GF-D8 (cell line): Measurements from ENCODE around the gene TRMT5.

Experiments used
- DNase-seq: peaks from one replicate; lab custom pipeline; 2025; lab: John Stamatoyannopoulos, UW

TRMT5 gene

GRCh38 chr14:60980811-60981632, at the start of gene TRMT5, which contains the start of gene SLC38A6:
TRMT5 (minus strand) TSS chr14:60981079; CDS start chr14:60980973, 106 bp downstream.
SLC38A6 (plus strand) TSS chr14:60981245; CDS start chr14:60981278, 33 bp downstream.
- peak; percentile 77 for DNase-seq

DNA sequence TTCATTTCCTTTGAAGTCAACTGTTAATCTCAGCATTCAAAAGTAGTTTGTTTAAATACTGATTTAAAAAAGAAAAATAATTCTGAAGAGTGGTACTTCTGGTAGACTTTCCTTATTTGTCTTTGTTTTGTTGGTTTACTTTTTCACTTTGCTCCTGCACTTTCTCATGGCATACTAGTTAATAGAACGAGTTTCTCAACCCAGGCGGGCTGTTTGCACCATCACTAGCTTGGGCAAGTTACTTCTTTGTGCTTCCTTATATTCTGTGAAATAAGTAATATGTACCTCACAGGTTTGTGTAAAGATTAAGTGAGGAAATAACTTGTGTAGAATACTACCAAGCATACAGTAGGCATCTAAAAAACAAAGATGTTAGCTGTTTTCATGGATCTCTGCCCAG, 45.6 kb upstream of the TRMT5 start:
- DNase-seq, result no peak

DNA sequence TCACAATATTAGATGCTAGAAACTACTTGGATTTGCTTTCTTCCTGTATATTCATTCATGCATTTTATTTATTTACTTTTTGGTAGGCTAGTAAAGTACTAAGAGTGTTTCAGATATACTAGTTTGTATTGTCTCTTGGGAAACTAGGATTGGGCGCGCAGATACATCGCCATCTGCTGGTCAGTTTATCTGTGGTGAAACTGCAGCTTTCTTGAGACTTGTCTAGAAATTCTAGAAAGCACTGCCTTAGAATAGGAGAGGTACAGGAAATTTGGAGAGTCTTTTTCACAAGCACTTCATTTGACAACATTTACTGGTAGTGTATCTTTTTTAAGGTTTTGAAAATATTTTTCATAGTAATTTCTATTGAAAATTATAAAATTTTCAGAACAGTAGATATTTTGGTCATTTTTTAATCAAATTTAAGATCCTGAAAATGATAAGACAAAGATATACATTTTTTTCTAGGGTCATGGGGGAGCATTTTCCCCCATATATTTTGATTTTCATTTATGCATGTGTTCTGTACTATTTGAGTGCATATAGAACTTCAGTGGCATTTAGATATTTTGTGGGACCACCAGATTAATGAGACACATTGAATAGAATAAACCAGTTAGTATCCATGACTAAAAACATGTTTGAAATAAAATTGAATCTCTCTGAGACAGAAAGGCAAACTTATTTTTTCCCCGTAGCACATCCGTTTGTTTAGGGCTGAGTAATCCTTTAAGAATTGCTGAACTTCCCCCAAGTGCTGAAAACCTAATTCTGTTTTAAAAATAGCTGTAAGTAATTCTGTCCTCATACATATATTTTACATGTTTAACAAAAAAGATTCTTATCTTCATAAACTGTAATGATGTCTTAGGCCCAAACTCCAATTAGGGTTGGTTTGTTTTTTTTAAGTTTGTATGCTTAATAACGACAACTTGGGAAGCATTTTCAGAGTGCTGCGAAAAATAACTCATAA, 44.7 kb upstream of the TRMT5 start:
- no peak for DNase-seq

GRCh38 chr14:61019537-61019936, 38.7 kb upstream of the TRMT5 start:
- DNase-seq, result no peak

DNA sequence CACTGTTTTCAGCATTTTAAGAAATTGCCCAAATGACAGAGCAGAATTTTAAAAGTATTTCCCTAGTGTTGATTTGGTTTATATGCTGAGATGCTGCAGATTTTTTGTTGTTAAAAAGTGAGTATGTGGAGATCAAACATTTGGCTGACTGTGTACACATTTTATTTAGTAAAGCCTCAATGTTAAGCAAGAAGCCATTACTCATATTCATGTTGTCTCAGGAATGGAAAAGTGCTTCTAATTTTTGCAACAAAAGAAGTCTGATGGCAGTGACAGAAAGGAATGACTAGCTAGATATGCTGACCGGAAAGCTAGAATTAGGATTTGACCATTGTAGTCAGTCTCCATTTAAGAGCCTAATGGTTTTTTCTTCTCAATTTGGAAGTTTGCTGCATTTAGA, 22.7 kb upstream of the TRMT5 start:
- no peak for DNase-seq

DNA sequence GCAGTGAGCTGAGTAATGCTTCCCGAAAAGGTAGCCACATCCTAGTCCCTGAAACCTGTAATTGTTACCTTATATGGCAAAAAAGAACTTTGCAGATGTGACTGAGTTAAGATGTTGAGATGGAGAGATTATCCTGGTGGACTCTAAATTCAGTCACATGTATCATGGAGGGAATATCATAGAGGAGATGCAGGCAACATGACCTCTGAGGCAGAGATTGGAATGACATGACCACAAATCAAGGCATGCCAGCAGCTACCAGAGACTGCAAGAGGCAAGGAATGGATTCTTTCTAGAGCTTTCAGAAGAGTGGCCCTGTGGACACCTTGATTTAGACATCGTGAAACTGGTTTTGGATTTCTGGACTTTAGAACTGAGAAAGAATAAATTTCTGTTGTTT, 18.7 kb upstream of the TRMT5 start:
- DNase-seq, result no peak

GRCh38 chr14:60998617-60999016, 17.7 kb upstream of the TRMT5 start:
- DNase-seq, result no peak

DNA sequence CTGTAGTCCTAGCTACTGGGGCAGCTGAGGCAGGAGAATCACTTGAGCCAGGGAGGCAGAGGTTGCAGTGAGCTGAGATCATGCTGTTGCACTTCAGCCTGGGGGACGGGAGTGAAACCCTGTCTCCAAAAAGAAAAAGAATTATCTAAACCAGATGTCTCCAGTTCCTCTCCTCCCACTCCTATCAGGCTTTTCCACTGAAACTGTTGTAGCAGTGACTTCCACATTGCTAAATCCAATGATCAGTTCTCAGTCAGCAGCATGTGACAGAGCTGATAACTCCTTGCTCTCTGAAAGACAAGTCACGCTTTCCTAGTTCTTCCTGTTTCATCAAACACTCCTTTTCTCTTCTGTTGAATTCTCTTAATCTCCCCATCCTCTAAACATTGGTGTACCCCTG, 8.7 kb upstream of the TRMT5 start:
- no peak for DNase-seq

DNA sequence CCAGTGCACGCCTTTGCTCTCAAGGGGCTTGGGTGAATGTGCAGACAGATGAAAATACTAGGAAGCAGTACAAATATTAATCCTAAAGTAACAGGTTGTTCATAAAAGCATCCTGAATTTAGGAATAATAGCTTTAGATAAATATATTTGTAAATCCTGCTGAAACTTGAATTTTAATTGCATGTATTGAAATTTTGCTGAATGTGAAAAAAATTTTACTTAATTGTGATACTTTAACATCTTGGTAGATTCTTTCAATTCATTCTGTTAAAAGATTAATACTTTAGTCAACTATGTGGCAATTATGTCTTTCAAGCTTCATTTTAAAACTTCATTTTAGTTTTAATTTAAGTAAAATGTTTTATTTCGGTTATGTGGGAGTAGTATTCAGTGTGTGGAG, 5.6 kb upstream of the TRMT5 start:
- DNase-seq, result no peak

DNA sequence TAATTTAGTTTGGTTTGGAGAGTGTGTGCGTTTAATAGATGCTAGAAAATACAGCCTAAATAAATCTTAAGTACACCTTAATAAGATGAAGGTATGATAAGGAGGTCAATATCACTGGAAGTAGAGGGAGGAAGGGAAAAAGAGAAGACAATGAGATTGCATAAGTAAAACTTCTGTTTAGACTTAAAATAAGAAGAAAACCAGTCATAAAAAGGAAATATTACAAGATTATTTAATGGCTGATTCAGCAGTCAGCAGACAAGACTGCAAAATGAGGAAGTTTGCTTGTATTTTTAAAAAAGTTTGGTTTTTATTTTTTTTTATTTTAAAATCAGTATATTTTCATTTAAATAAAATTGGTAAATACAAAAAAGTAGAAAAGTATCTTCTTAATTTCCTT, 3.3 kb upstream of the TRMT5 start:
- peak; percentile 3 for DNase-seq

DNA sequence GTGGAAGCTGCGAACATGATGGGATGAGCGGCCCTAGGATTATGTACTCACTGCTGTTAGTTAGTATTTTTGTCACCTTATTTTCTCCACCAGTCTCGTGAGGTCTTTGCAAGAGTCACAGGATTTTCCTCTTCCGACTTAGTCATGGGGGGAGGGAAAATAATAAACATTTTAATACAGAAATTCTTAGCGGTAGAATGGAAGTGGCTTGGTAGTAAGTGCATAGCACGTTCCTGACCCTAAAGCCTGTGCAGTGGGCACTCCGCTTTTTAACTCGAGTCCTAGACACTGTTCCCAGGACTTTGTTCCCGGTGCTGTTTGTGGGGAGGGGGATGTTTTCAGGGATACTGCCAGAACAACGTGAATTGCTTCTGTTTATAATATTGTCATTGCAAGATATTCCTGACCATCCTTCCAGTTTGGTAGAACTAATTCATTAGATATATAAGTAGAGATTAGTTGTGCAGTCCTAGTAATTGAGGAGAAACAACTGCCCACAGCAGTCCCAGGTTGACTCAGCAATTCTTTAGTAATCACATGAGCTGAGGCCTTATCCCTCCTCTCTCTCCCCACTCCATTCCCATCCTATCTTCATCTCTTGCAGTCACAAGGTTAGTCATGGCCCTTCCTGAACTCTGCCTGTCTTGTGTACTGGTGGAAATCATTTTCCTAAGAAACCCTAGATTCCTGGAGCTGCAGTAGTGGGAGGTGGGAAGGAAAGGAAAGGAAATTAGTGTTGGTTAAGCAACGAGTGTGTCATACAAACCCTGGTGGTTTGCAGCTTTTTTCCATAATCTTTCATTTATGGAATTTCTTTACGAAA, 965 bp upstream of the TRMT5 start:
- peak; percentile 15 for DNase-seq

GRCh38 chr14:60977847-60978246, 3.0 kb downstream of the TRMT5 start:
- DNase-seq, result no peak

GRCh38 chr14:60975551-60975950, 5.3 kb downstream of the TRMT5 start:
- DNase-seq, result no peak

- no peak for DNase-seq
Measured at GRCh38 chr14:60974090-60974651, 6.7 kb downstream of the TRMT5 start.

DNA sequence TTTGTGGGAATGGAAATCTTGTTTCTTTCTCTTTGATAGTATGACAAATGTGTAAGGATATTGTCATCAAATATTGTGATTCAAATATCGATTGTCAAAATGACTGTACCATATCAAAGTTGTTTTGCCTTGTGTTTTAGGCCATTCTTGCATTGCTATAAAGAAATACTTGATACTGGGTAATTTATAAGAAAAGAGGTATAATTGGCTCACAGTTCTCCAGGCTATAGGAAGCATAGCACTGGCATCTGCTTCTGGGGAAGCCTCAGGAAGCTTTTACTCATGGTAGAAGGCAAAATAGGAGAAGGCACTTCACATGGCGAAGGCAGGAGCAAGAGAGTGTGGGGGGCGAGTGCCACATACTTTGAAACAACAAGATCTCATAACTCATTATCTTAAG, 7.8 kb downstream of the TRMT5 start:
- DNase-seq, result no peak

GRCh38 chr14:60972295-60972694, 8.6 kb downstream of the TRMT5 start:
- DNase-seq, result no peak

- DNase-seq, result no peak
Measured at GRCh38 chr14:60971271-60971670, 9.6 kb downstream of the TRMT5 start.

DNA sequence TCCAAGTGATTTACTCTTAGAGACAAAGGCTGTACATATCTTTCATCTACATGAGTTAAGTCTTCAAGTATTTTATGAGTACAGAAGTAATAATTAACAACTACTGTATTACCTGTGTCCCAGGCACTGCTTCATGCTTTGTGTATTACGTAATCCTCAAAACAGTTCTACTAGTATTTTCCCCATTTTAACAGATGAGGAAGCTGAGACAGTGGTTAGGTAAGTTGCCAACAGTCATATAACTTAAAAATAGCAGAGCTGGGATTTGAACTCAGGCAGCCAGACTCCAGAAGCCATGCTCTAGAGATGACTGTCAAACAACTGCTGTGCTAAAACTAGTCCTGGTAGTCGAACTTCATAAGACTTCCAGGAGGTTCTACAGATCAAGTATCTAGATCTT, 10.7 kb downstream of the TRMT5 start:
- DNase-seq, result peak; percentile 41

- DNase-seq, result no peak
Measured at GRCh38 chr14:60968671-60969070, 12.2 kb downstream of the TRMT5 start.

- DNase-seq, result no peak
Measured at GRCh38 chr14:60968099-60968498, 12.8 kb downstream of the TRMT5 start.

DNA sequence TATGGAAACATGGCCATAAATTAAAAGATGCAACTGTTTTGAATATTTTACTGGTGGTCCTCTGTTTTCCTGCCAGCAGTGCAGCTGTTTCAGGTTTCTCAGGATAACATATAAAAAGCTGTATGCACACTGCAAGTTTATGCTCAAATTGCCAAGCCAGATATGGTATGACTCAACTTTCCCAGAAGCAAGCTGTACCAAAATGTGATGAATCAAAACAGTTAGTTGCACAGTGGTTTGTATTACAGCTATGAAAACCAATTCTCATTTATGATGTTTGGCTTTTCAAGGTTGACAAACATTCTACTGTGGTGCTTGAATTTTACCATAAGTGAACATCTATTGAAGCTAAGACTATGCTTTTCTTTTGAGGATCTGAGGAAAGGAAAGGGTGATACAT, 15.5 kb downstream of the TRMT5 start:
- no peak for DNase-seq

DNA sequence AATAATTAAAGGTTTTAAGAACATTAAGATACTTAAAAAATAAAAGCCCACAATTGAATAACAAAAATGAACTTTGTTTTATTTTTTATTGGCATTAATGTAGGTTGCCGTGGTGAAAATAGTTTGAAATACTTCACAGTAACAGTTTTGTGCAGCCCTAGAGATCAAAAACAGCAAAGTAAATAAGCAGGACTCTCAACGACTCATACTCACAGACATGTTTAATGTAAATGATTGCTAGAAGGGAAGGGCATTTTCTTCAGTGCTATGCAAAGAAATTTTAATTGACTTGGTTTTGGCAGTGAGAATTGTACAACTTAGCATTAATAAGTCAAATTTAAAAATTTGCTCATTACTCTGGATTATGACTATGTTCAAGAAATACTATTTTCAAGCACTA, 16.0 kb downstream of the TRMT5 start:
- no peak for DNase-seq
